ENCODE results near the gene PRR18. TPM values are rescaled to one million over a fixed set of nuclear protein-coding genes. Genes with fewer than 3 reads are reported as not detected.

PRR18 gene
- total and polyA plus RNA-seq, 5 donors from 2014 or later = not detected

GRCh38 chr6:166318227-166318626, 10.0 kb upstream of the PRR18 start:
- Mint-ChIP-seq H3K36me3 (peaks cover 17% of the 10 kb centered on the region), H3K9me3 (no peaks in the 10 kb centered on the region), H3K4me3 (no peak overlapping the region), H3K27ac (no peak overlapping the region), H3K4me1 (peaks cover 0 to 3% (median 1%) of the 10 kb centered on the region in 4 donors), H3K27me3 (peaks cover under 1% of the 10 kb centered on the region)
- peaks cover 21% of the 10 kb centered on the region for H3K36me3 ChIP-seq (ENCODE audit: control insufficient read depth, insufficient read depth, low read length)
- no peak overlapping the region for H3K27ac ChIP-seq (ENCODE audit: insufficient read depth, low read length, poor library complexity, severe bottlenecking)
- H3K27me3 ChIP-seq (ENCODE audit: control insufficient read depth, insufficient read depth, low read length) = no peaks in the 10 kb centered on the region
- no peak for ATAC-seq (ENCODE audit: low read depth in 2 of 2)
- no peaks in the 10 kb centered on the region for H3K9me3 ChIP-seq (ENCODE audit: control insufficient read depth in 2 of 2, low read length in 2 of 2)
- H3K4me3 ChIP-seq (ENCODE audit: low read depth, low read length) = no peak overlapping the region
- DNase-seq = no peak
- no peaks in the 10 kb centered on the region for H3K4me1 ChIP-seq (ENCODE audit: control insufficient read depth, insufficient read depth, low read length, poor library complexity, severe bottlenecking)

GRCh38 chr6:166317261-166318212, 9.3 kb upstream of the PRR18 start:
- ATAC-seq (ENCODE audit: low read depth in 2 of 2) (no peak), DNase-seq (no peak)
- Histone ChIP-seq H3K27me3 (ENCODE audit: control insufficient read depth, insufficient read depth, low read length) (no peaks in the 10 kb centered on the region), H3K4me3 (ENCODE audit: low read depth, low read length) (no peak overlapping the region), H3K9me3 (ENCODE audit: control insufficient read depth in 2 of 2, low read length in 2 of 2) (no peaks in the 10 kb centered on the region), H3K27ac (ENCODE audit: insufficient read depth, low read length, poor library complexity, severe bottlenecking) (no peak overlapping the region), H3K4me1 (ENCODE audit: control insufficient read depth, insufficient read depth, low read length, poor library complexity, severe bottlenecking) (no peaks in the 10 kb centered on the region), H3K36me3 (ENCODE audit: control insufficient read depth, insufficient read depth, low read length) (peaks cover 17% of the 10 kb centered on the region)
- Mint-ChIP-seq H3K9me3 (no peaks in the 10 kb centered on the region), H3K4me3 (no peak overlapping the region), H3K36me3 (peaks cover 15% of the 10 kb centered on the region), H3K27me3 (peaks cover 5% of the 10 kb centered on the region), H3K27ac (peak overlapping the region in 1 of 3 donors; percentile 76), H3K4me1 (no peaks in the 10 kb centered on the region)

- Mint-ChIP-seq H3K9me3 (no peaks in the 10 kb centered on the region), H3K27ac (peak overlapping the region in 1 of 3 donors; percentile 14), H3K4me1 (no peaks in the 10 kb centered on the region), H3K36me3 (peaks cover 15% of the 10 kb centered on the region), H3K4me3 (no peak overlapping the region), H3K27me3 (peaks cover 5% of the 10 kb centered on the region)
- DNase-seq (no peak), ATAC-seq (ENCODE audit: low read depth in 2 of 2) (no peak)
- Histone ChIP-seq H3K27ac (ENCODE audit: insufficient read depth, low read length, poor library complexity, severe bottlenecking) (no peak overlapping the region), H3K27me3 (ENCODE audit: control insufficient read depth, insufficient read depth, low read length) (no peaks in the 10 kb centered on the region), H3K4me1 (ENCODE audit: control insufficient read depth, insufficient read depth, low read length, poor library complexity, severe bottlenecking) (no peaks in the 10 kb centered on the region), H3K9me3 (ENCODE audit: control insufficient read depth in 2 of 2, low read length in 2 of 2) (no peaks in the 10 kb centered on the region), H3K36me3 (ENCODE audit: control insufficient read depth, insufficient read depth, low read length) (peaks cover 4% of the 10 kb centered on the region), H3K4me3 (ENCODE audit: low read depth, low read length) (no peak overlapping the region)
Measured at GRCh38 chr6:166315436-166315835, 7.2 kb upstream of the PRR18 start.

GRCh38 chr6:166314454-166314853, 6.3 kb upstream of the PRR18 start:
- H3K36me3 Mint-ChIP-seq = peaks cover 9% of the 10 kb centered on the region
- DNase-seq = no peak
- H3K4me3 Mint-ChIP-seq = no peak overlapping the region
- no peak overlapping the region for H3K27ac Mint-ChIP-seq
- Histone ChIP-seq H3K27me3 (ENCODE audit: control insufficient read depth, insufficient read depth, low read length) (peaks cover 6% of the 10 kb centered on the region), H3K4me1 (ENCODE audit: control insufficient read depth, insufficient read depth, low read length, poor library complexity, severe bottlenecking) (no peaks in the 10 kb centered on the region), H3K9me3 (ENCODE audit: control insufficient read depth in 2 of 2, low read length in 2 of 2) (no peaks in the 10 kb centered on the region), H3K27ac (ENCODE audit: insufficient read depth, low read length, poor library complexity, severe bottlenecking) (no peak overlapping the region), H3K4me3 (ENCODE audit: low read depth, low read length) (no peak overlapping the region), H3K36me3 (ENCODE audit: control insufficient read depth, insufficient read depth, low read length) (no peaks in the 10 kb centered on the region)
- peaks cover 8% of the 10 kb centered on the region for H3K27me3 Mint-ChIP-seq
- no peaks in the 10 kb centered on the region for H3K9me3 Mint-ChIP-seq
- H3K4me1 Mint-ChIP-seq = no peaks in the 10 kb centered on the region
- no peak for ATAC-seq (ENCODE audit: low read depth in 2 of 2)

- peaks cover 9% of the 10 kb centered on the region for H3K27me3 ChIP-seq (ENCODE audit: control insufficient read depth, insufficient read depth, low read length)
- no peaks in the 10 kb centered on the region for H3K36me3 ChIP-seq (ENCODE audit: control insufficient read depth, insufficient read depth, low read length)
- H3K4me3 ChIP-seq (ENCODE audit: low read depth, low read length) = no peak overlapping the region
- no peaks in the 10 kb centered on the region for H3K36me3 Mint-ChIP-seq
- DNase-seq (peak in 2 of 3 donors; percentile 60 to 70), ATAC-seq (ENCODE audit: low read depth in 2 of 2) (peak; percentile 57 to 84)
- no peaks in the 10 kb centered on the region for H3K9me3 ChIP-seq (ENCODE audit: control insufficient read depth in 2 of 2, low read length in 2 of 2)
- H3K4me1 Mint-ChIP-seq = peaks cover 0 to 5% (median 1%) of the 10 kb centered on the region in 4 donors
- H3K4me3 Mint-ChIP-seq = no peak overlapping the region
- no peaks in the 10 kb centered on the region for H3K9me3 Mint-ChIP-seq
- H3K27me3 Mint-ChIP-seq = peaks cover 18% of the 10 kb centered on the region
- peaks cover 3% of the 10 kb centered on the region for H3K4me1 ChIP-seq (ENCODE audit: control insufficient read depth, insufficient read depth, low read length, poor library complexity, severe bottlenecking)
- no peak overlapping the region for H3K27ac ChIP-seq (ENCODE audit: insufficient read depth, low read length, poor library complexity, severe bottlenecking)
- no peak overlapping the region for H3K27ac Mint-ChIP-seq
Measured at GRCh38 chr6:166313255-166314070, 5.3 kb upstream of the PRR18 start.

- H3K36me3 Mint-ChIP-seq = no peaks in the 10 kb centered on the region
- no peak overlapping the region for H3K4me3 Mint-ChIP-seq
- Histone ChIP-seq H3K9me3 (ENCODE audit: control insufficient read depth in 2 of 2, low read length in 2 of 2) (no peaks in the 10 kb centered on the region), H3K4me3 (ENCODE audit: low read depth, low read length) (no peak overlapping the region), H3K36me3 (ENCODE audit: control insufficient read depth, insufficient read depth, low read length) (no peaks in the 10 kb centered on the region), H3K4me1 (ENCODE audit: control insufficient read depth, insufficient read depth, low read length, poor library complexity, severe bottlenecking) (peaks cover 9% of the 10 kb centered on the region), H3K27me3 (ENCODE audit: control insufficient read depth, insufficient read depth, low read length) (peaks cover 9% of the 10 kb centered on the region), H3K27ac (ENCODE audit: insufficient read depth, low read length, poor library complexity, severe bottlenecking) (no peak overlapping the region)
- ATAC-seq (ENCODE audit: low read depth in 2 of 2) (no peak), DNase-seq (no peak)
- H3K27ac Mint-ChIP-seq = no peak overlapping the region
- H3K27me3 Mint-ChIP-seq = peaks cover 19% of the 10 kb centered on the region
- no peaks in the 10 kb centered on the region for H3K9me3 Mint-ChIP-seq
- peaks cover 0 to 5% (median 1%) of the 10 kb centered on the region in 4 donors for H3K4me1 Mint-ChIP-seq
Measured at GRCh38 chr6:166312832-166313231, 4.6 kb upstream of the PRR18 start.

GRCh38 chr6:166310634-166311033, 2.4 kb upstream of the PRR18 start:
- Histone ChIP-seq H3K4me3 (ENCODE audit: low read depth, low read length) (no peak overlapping the region), H3K4me1 (ENCODE audit: control insufficient read depth, insufficient read depth, low read length, poor library complexity, severe bottlenecking) (peaks cover 17% of the 10 kb centered on the region), H3K36me3 (ENCODE audit: control insufficient read depth, insufficient read depth, low read length) (no peaks in the 10 kb centered on the region), H3K27ac (ENCODE audit: insufficient read depth, low read length, poor library complexity, severe bottlenecking) (no peak overlapping the region), H3K27me3 (ENCODE audit: control insufficient read depth, insufficient read depth, low read length) (peaks cover 15% of the 10 kb centered on the region), H3K9me3 (ENCODE audit: control insufficient read depth in 2 of 2, low read length in 2 of 2) (no peaks in the 10 kb centered on the region)
- Mint-ChIP-seq H3K27me3 (peaks cover 31% of the 10 kb centered on the region), H3K4me3 (no peak overlapping the region), H3K9me3 (no peaks in the 10 kb centered on the region), H3K27ac (no peak overlapping the region), H3K4me1 (peaks cover 0 to 12% (median 8%) of the 10 kb centered on the region in 4 donors), H3K36me3 (no peaks in the 10 kb centered on the region)
- no peak for ATAC-seq (ENCODE audit: low read depth in 2 of 2)
- no peak for DNase-seq

Measured in CD4-positive, CD25-positive, alpha-beta regulatory T cell (primary cell).